Occipital lobe (tissue), 2 donors: ENCODE measurements around the gene SPATA19. TPM values are rescaled to one million over a fixed set of nuclear protein-coding genes. Genes with fewer than 3 reads are reported as not detected.
"Not testable (repeated sequence)": the region's sequence is repeated elsewhere in the genome, so short reads cannot be mapped to it uniquely, and the experiment has no call there.

Experiments used
- DNase-seq: peaks from one replicate; lab custom pipeline; 2025; lab: John Stamatoyannopoulos, UW
- total RNA-seq: library from RNA; depleted of rRNA; stranded (reverse); fragments of >200 nt; gene quantifications from one replicate; pipeline ENCODE4 v1.2.3, GENCODE V29; 2014

Gene SPATA19
- total RNA-seq, result not detected

- DNase-seq, result no peak
Observed at GRCh38 chr11:133845413-133845812, at the start of gene SPATA19. SPATA19 (minus strand) TSS chr11:133845513; CDS start chr11:133845446, 67 bp downstream.

DNA sequence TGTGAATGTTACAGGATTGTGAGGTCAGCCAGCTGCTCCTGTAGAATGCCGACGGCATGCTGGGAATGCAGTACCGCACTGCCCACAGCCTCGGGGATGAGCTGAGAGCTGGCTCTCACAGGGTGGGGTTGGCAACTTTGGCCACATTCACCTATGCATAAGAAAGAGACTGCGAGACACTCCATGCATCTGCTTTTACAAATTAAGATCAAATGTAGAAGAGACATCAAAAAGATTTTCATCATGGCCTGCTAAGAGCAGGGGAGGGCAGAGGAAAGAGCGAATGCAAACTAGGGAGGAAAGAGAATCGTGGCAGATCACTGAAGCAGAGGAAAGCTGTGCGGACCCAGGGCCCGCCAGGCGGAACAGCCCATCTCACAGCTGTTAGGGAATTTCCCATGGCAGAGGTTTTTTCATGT, 49.8 kb upstream of the SPATA19 start:
- no peak for DNase-seq

DNA sequence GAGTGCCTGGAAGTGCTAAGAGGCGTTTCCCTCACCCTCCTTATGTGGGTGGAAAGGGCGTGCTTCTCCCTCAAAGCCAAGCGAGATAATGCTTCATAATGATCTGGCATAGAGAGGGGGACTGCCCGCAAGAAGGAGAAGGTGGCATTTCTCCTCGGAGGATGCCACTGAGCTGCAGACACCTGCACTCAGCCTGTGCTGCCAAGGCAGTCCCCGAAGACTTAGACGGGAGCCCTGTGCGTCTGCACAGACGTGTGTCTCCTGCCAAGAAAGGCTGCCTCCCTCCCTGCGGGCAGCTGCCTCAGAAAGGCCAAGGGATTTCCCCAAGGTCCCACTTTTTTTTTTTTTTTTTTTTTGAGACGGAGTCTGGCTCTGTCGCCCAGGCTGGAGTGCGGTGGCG, 48.1 kb upstream of the SPATA19 start:
- DNase-seq, result no peak

GRCh38 chr11:133892584-133893380, 47.5 kb upstream of the SPATA19 start:
- no peak for DNase-seq

DNA sequence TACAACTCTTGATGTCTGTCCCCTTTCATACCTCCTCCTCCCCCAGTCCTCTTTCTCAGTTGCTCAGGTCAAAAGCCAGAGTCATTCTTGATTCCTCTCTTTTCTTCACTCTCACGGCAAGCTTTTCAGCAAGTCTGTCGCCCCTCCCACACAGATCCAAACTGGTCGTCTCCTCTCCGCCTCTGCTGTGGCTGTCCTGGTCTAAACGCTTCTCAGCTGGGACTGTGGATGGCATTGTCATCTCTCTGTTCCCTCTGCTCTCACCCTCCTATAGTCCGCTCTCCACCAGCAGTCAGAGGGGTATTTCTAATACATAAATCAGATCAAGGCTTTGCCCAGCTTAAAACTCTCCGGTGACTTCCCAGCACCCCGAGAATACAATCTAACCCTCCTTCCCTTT, 46.8 kb upstream of the SPATA19 start:
- DNase-seq, result no peak

- no peak for DNase-seq
Observed at GRCh38 chr11:133889893-133890292, 44.6 kb upstream of the SPATA19 start.

DNA sequence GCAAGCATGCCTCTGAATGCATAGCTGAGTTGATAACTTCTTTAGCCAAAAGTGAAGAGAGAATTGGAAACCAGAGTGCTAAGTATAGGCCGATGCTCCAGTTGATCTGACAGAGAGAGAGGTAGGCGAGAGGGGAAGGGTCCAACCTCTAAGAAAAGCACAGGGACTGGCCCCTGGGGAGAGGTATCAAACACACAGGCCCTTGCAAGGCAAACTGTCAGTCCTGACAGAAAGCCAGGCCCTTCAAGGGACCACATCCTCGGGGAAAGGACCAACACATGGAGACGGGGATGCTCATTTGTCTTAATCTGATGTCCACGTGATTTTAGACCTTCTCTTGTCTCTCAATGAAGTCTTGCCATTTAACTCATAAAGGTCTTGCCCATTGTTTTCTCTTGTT, 43.9 kb upstream of the SPATA19 start:
- no peak for DNase-seq

- DNase-seq, result no peak
Observed at GRCh38 chr11:133887692-133888332, 42.5 kb upstream of the SPATA19 start.

- DNase-seq, result no peak
Observed at GRCh38 chr11:133886029-133886428, 40.7 kb upstream of the SPATA19 start.

DNA sequence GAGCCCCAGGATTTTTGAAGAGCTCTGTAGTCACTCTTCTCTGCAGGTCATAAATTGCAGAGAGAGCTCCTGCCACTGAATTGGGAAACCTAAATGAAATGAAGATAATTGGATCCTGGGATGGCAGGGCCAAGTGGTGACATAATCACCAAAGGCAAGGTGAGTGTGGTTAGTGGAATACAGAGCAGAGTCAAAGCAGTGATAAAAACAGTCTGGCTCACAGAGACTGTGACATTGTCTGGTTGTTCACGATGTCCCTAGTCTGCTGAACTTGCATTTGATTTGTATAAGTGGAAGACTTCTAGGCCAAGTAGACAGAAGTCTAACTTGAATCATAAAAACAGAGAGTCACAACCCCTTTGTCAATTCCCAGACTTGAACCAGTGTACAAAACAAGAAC, 26.8 kb upstream of the SPATA19 start:
- no peak for DNase-seq

DNA sequence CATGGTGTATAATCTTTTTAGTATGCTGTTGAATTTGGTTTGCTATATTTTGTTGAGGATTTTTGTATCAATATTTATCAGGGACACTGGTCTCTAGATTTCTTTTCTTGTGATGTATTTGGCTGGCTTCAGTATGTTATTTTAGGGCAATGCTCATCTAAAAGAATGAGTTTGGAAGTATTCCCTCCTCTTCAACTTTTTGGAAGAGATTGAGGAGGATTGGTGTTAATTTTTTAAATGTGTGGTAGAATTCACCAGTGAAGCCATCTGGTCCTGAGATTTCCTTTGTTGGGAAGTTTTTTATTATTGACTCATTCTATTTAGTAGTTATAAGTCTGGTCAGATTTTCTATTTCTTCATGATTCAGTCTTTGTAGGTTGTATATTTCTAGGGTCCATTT, 22.1 kb upstream of the SPATA19 start:
- no peak for DNase-seq

GRCh38 chr11:133865466-133865865, 20.2 kb upstream of the SPATA19 start:
- DNase-seq, result no peak

- no peak for DNase-seq
Observed at GRCh38 chr11:133864756-133865155, 19.4 kb upstream of the SPATA19 start.

- no peak for DNase-seq
Observed at GRCh38 chr11:133860151-133860550, 14.8 kb upstream of the SPATA19 start.

- DNase-seq, result not testable (repeated sequence)
Observed at GRCh38 chr11:133854330-133854960, 9.1 kb upstream of the SPATA19 start.

DNA sequence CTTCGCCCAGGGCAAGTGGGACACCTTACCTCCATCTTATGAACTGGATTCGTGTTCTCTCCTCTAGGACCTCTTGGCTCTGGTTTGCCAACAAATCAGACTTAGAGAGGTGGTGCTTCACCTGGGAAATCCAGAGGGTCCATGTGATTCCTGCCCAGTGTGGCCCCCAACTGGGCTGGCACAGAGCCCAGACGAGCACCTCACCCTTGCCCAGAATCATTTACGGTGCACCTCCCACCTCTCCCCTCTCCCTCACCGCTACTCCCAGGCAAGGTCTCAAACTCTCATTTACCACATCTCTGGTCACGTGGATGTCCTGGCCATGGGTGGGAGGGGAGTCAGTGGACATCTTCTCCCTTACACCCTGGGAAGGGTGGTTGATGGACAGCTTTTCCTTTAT, 1.1 kb downstream of the SPATA19 start:
- no peak for DNase-seq

- no peak for DNase-seq
Observed at GRCh38 chr11:133843454-133843987, 1.8 kb downstream of the SPATA19 start.

DNA sequence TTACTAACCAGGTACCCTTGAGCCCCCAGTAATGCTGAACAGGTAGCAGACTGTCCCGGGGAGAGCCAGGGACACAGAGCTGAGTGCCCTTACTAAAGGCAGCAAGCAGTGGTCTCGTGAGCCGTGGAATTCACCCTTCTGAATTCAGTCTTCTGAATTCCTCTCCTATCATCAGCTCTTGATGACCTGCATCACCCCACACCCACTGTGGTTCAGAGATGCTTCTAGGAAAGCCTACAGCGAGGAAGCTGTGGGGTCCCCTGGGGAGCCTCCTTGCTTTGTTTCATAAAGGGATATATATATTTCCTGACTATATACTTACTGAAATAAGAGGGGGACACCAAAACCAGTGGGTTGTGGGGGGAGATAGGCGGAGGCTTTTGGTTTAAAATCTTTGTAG, 2.6 kb downstream of the SPATA19 start:
- DNase-seq, result no peak

GRCh38 chr11:133842053-133842452, 3.3 kb downstream of the SPATA19 start:
- no peak for DNase-seq

DNA sequence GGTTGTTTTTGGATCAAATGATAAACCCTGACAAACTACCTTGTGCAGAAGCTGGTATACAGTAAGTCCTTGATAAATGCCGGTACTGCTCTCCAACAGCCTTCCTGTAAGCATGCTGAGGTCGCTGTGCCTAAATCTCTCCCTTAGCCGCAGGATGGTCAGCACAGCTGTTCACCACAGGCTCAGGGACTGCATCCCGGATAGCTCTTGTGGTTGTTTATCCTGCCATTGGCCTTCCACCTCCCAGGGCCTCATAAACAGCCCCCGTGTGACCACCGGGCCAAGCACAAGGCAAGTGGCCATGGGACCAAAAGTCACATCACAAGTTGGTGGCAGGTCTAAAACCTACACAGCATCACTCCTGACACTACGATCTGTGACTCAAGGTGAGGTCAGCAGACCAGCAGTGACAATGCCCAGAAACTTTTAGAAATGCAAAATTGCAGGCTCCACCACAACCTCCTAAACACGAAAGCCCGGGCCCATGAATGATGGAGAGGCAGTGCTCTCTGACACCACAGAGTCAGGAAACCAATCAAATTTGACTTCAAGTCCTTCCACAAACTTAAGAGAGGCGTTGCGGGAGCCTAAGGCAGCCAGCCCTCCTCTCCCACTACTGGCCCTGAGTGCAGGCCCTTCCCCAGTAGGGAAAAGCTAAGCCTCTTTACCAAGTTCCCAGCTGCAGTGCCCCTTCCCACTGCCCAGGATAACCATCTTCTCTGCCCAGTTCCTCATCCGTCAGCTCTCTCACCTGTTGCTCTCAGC, 3.9 kb downstream of the SPATA19 start:
- no peak for DNase-seq

GRCh38 chr11:133840479-133840941, 4.8 kb downstream of the SPATA19 start:
- no peak for DNase-seq
